Left lung (tissue), 10 donors: ENCODE results near the gene CENPP. TPM values are rescaled to one million over a fixed set of nuclear protein-coding genes. Genes with fewer than 3 reads are reported as not detected.

Source experiments
- ATAC-seq: fragments of 200-7000 bp; cut with Tn5 transposase; one replicate; pipeline ENCODE4 v1.9.1; 2020; ENCODE audit warnings: moderate library complexity
- DNase-seq, 4 donors: peaks; one replicate each; pipeline ENCODE4 v3.0.0-alpha.2; 2013 to 2020
- H3K27ac ChIP-seq, 2 donors: fragments of 200-600 bp; sonication (generic) in 1 of 2; one replicate each; pipeline versions ENCODE4 v1.5.0 to v1.8.0; 2020 to 2021
- H3K27me3 ChIP-seq, 2 donors: fragments of 200-600 bp; sonication (generic) in 1 of 2; one replicate each; pipeline versions ENCODE4 v1.5.0 to v1.8.0; 2020 to 2021
- H3K36me3 ChIP-seq, 2 donors: fragments of 200-600 bp; sonication (generic) in 1 of 2; one replicate each; pipeline versions ENCODE4 v1.5.0 to v1.8.0; 2020 to 2021
- H3K4me1 ChIP-seq, 2 donors: fragments of 200-600 bp; one replicate each; pipeline ENCODE4 v1.8.0; 2021
- H3K4me3 ChIP-seq, 2 donors: fragments of 200-600 bp; sonication (generic) in 1 of 2; one replicate each; pipeline versions ENCODE4 v1.5.0 to v1.8.0; 2020 to 2021; ENCODE audit warnings: mild to moderate bottlenecking in 1 of 2
- H3K9me3 ChIP-seq, 2 donors: fragments of 200-600 bp; sonication (generic) in 1 of 2; one replicate each; pipeline versions ENCODE4 v1.5.0 to v1.8.0; 2020 to 2021
- CTCF ChIP-seq, 2 donors: fragments of 200-600 bp; sonication (generic) in 1 of 2; IDR thresholded peaks; one replicate each; pipeline versions ENCODE4 v1.5.0 to v1.8.0; 2021; ENCODE audit warnings: antibody characterized with exemption in 2 of 2
- intact Hi-C, 2 donors: fragments of 100-400 bp; cut with DNase I; formaldehyde crosslinking; loops; one replicate each; pipeline versions ENCODE4 v1.11.2 to v1.14.2; 2022
- polyA plus RNA-seq, 6 donors: library from polyadenylated mRNA; unstranded; fragments of 120-200 nt; gene quantifications; one replicate each; pipeline ENCODE4 v1.2.1, GENCODE V29; 2013; ENCODE audit not compliant: insufficient read length in 6 of 6
- total RNA-seq, 2 donors: library from RNA; stranded (reverse); fragmentation: NEBNext Ultra II Directional; extraction: Animal tissue kit (Norgen Biotek cat#: 25700); gene quantifications; one replicate each; pipeline ENCODE4 v1.2.1, GENCODE V29; 2021
- donor health status: DM: no; HTN: yes; CAD: no.
- donor health status: DM: no; HTN: no; CAD: no.

Gene CENPP
- total and polyA plus RNA-seq, 8 donors, result 3.2 to 9.0 (median 5.7) TPM

GRCh38 chr9:92457576-92457975, 131.8 kb downstream of the CENPP start:
- no peaks in the 10 kb centered on the region for H3K27me3 ChIP-seq
- DNase-seq, result no peak
- no peak overlapping the region for H3K27ac ChIP-seq
- TF ChIP-seq CTCF (IDR thresholded peaks at IDR 0.05), result no peak
- no peaks in the 10 kb centered on the region for H3K4me1 ChIP-seq
- no peaks in the 10 kb centered on the region for H3K36me3 ChIP-seq
- H3K4me3 ChIP-seq, result no peak overlapping the region
- no peak for ATAC-seq
- intact Hi-C loops, result no loop called here
- H3K9me3 ChIP-seq, result no peaks in the 10 kb centered on the region

- TF ChIP-seq CTCF (IDR thresholded peaks at IDR 0.05), result no peak
- Histone ChIP-seq H3K36me3 (no peaks in the 10 kb centered on the region), H3K27me3 (no peaks in the 10 kb centered on the region), H3K4me3 (no peak overlapping the region), H3K4me1 (no peaks in the 10 kb centered on the region), H3K27ac (no peak overlapping the region), H3K9me3 (no peaks in the 10 kb centered on the region)
- no peak for ATAC-seq
- intact Hi-C loops, result no loop called here
- DNase-seq, result no peak
These were observed 137.6 kb downstream of the CENPP start for GRCh38 chr9:92463387-92463786.

- ATAC-seq, result peak; percentile 41
- H3K9me3 ChIP-seq, result no peaks in the 10 kb centered on the region
- H3K4me3 ChIP-seq, result no peak overlapping the region
- TF ChIP-seq CTCF (IDR thresholded peaks at IDR 0.05), result no peak
- no peak for DNase-seq
- H3K27me3 ChIP-seq, result no peaks in the 10 kb centered on the region
- H3K27ac ChIP-seq, result no peak overlapping the region
- intact Hi-C loops, result no loop called here
- H3K36me3 ChIP-seq, result no peaks in the 10 kb centered on the region
- no peaks in the 10 kb centered on the region for H3K4me1 ChIP-seq
These were observed 138.2 kb downstream of the CENPP start for GRCh38 chr9:92463984-92464383.

GRCh38 chr9:92467041-92467440, 141.3 kb downstream of the CENPP start:
- no peaks in the 10 kb centered on the region for H3K36me3 ChIP-seq
- ATAC-seq (no peak), DNase-seq (no peak)
- TF ChIP-seq CTCF (IDR thresholded peaks at IDR 0.05), result no peak
- H3K4me3 ChIP-seq, result no peak overlapping the region
- H3K27me3 ChIP-seq, result no peaks in the 10 kb centered on the region
- no peaks in the 10 kb centered on the region for H3K9me3 ChIP-seq
- intact Hi-C loops, result no loop called here
- H3K27ac ChIP-seq, result no peak overlapping the region
- no peaks in the 10 kb centered on the region for H3K4me1 ChIP-seq

- DNase-seq, result no peak
- no peak overlapping the region for H3K27ac ChIP-seq
- H3K27me3 ChIP-seq, result no peaks in the 10 kb centered on the region
- H3K4me3 ChIP-seq, result no peak overlapping the region
- no peak for TF ChIP-seq CTCF (IDR thresholded peaks at IDR 0.05)
- ATAC-seq, result no peak
- H3K36me3 ChIP-seq, result no peaks in the 10 kb centered on the region
- intact Hi-C loops, result no loop called here
- no peaks in the 10 kb centered on the region for H3K4me1 ChIP-seq
- H3K9me3 ChIP-seq, result no peaks in the 10 kb centered on the region
These were observed 141.8 kb downstream of the CENPP start for GRCh38 chr9:92467511-92467910.
